Gastroesophageal sphincter (tissue), 3 donors: Measurements from ENCODE around the gene CNTNAP2.

ENCODE experiments used
- EP300 ChIP-seq: sonication (generic); formaldehyde crosslinking; IDR thresholded peaks from one replicate; pipeline ENCODE4 v1.6.1; 2017; ENCODE audit warnings: antibody characterized with exemption, mild to moderate bottlenecking
- POLR2A ChIP-seq, 2 donors: fragments of 450-650 bp; IDR thresholded peaks; one replicate each; pipeline ENCODE4 v1.6.1; 2017; ENCODE audit warnings: antibody characterized with exemption in 2 of 2, mild to moderate bottlenecking in 2 of 2, moderate library complexity in 1 of 2
- POLR2AphosphoS5 ChIP-seq: sonication (generic); formaldehyde crosslinking; IDR thresholded peaks from one replicate; pipeline ENCODE4 v1.6.1; 2017; ENCODE audit warnings: antibody characterized with exemption
- TF ChIP-seq, protein P1 (sequence below), 4 experiments: fragments of 200-600 bp in 2 of 4; fragments of 450-650 bp in 2 of 4; sonication (generic) in 1 of 4; IDR thresholded peaks; one replicate each; pipeline ENCODE4 v1.5.1; 2017 to 2019; ENCODE audit warnings: antibody characterized with exemption in 4 of 4, mild to moderate bottlenecking in 2 of 4, moderate library complexity in 2 of 4

GRCh38 chr7:147146169-147146568, 1029.6 kb downstream of the CNTNAP2 start:
- TF ChIP-seq, protein P1, sequence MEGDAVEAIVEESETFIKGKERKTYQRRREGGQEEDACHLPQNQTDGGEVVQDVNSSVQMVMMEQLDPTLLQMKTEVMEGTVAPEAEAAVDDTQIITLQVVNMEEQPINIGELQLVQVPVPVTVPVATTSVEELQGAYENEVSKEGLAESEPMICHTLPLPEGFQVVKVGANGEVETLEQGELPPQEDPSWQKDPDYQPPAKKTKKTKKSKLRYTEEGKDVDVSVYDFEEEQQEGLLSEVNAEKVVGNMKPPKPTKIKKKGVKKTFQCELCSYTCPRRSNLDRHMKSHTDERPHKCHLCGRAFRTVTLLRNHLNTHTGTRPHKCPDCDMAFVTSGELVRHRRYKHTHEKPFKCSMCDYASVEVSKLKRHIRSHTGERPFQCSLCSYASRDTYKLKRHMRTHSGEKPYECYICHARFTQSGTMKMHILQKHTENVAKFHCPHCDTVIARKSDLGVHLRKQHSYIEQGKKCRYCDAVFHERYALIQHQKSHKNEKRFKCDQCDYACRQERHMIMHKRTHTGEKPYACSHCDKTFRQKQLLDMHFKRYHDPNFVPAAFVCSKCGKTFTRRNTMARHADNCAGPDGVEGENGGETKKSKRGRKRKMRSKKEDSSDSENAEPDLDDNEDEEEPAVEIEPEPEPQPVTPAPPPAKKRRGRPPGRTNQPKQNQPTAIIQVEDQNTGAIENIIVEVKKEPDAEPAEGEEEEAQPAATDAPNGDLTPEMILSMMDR (IDR thresholded peaks at IDR 0.05): no peak
- TF ChIP-seq POLR2AphosphoS5 (no peak), EP300 (no peak), POLR2A (IDR thresholded peaks at IDR 0.05) (no peak)
